ENCODE results near the gene USP30. TPM values are rescaled to one million over a fixed set of nuclear protein-coding genes. Genes with fewer than 3 reads are reported as not detected.

The USP30 gene
- total and polyA plus RNA-seq, 10 of the 15 experiments (the other 5 are each of a cell fraction or from before 2014, with no cell fraction given), result 2.1 to 16.2 (median 6.4) TPM

- TF ChIP-seq EP300 (IDR thresholded peaks at IDR 0.05; ENCODE audit: borderline replicate concordance in 1 of 2, control insufficient read depth in 1 of 2, low read depth in 2 of 2, low read length in 2 of 2) (no peak), JUNB (IDR thresholded peaks at IDR 0.05) (no peak)
Observed at GRCh38 chr12:109099431-109100020, 47.1 kb downstream of the USP30 start (continued).

DNA sequence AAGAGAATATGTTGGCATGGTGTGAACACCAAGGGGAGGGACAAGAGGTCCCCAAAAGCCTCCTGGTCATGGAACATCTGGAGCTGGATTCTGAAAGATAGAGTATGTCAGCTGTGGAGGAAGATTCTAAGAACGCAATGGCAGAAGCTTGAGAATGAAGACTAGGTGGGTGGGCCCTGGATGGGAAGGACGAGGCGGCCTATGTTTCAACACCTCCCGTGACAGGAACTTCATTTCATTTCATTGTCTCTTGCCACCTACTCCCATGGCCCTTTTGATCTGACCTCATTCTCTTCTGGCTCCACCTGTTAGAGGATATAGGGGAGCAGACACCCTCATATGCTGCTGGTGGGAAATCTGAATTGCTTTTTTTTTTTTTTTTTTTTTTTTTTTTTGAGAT, 48.4 kb downstream of the USP30 start:
- DNase-seq (ENCODE audit: low read depth, low spot score) (no peak), FAIRE-seq (no peak), ATAC-seq (no peak)
- H3K27me3 ChIP-seq (replicated peaks in 1 of 2; ENCODE audit: control insufficient read depth in 2 of 2, insufficient read depth in 2 of 2, low read length in 1 of 2), result no peaks in the 10 kb centered on the region
- no peak overlapping the region for H3K27ac ChIP-seq (ENCODE audit: control insufficient read depth, insufficient read depth)
- H2AFZ ChIP-seq (ENCODE audit: control insufficient read depth, low read depth, low read length), result no peak overlapping the region
- intact Hi-C loops (cut with micrococcal nuclease; ENCODE audit: unreplicated experiment) (no loop called here), in situ Hi-C loops (cut with MboI) (no loop called here)
- POLR2A ChIA-PET, result no interaction called here
- CTCF ChIA-PET, result interaction anchor here (1.3 to 3.5 kb wide), 2 partner anchors 8 to 11 kb away, joined by 3 to 19 read pairs; partner anchors contain the start of gene ALKBH2
- H3K36me3 ChIP-seq (ENCODE audit: control insufficient read depth in 2 of 2, insufficient read depth in 2 of 2, low read length in 1 of 2), result peaks cover 8 to 13% of the 10 kb centered on the region in 2 experiments
- no peak overlapping the region for H3K4me3 ChIP-seq
- no peak overlapping the region for H3K4me2 ChIP-seq (ENCODE audit: control insufficient read depth, insufficient read depth)
- no peak overlapping the region for H3K9ac ChIP-seq (ENCODE audit: control insufficient read depth, insufficient read depth, low read length)
- H4K20me1 ChIP-seq (ENCODE audit: control insufficient read depth, insufficient read depth), result no peaks in the 10 kb centered on the region
- BruUV-seq (replicated peaks), result no TSS peak
- WGBS (ENCODE audit: insufficient coverage, insufficient replicate concordance, low lambda C conversion rate, missing lambda C conversion rate), result 97% methylated on average over 4 of the region's 4 CpGs
- H3K79me2 ChIP-seq (ENCODE audit: control insufficient read depth, insufficient read depth, low read length), result peaks cover 15% of the 10 kb centered on the region
- SMC1A ChIA-PET (ENCODE audit: uncharacterized antibody, unreplicated experiment), result no interaction called here
- H3K4me1 ChIP-seq (ENCODE audit: control insufficient read depth, insufficient read depth, low read length), result no peaks in the 10 kb centered on the region; the same call in 1 of the 2 replicates
- no peaks in the 10 kb centered on the region for H3K9me3 ChIP-seq (replicated peaks; ENCODE audit: control insufficient read depth, insufficient read depth, low read length)
- TF ChIP-seq CREB1 (IDR thresholded peaks at IDR 0.05; ENCODE audit: low read depth) (no peak), NBN (IDR thresholded peaks at IDR 0.05) (no peak), RUNX3 (IDR thresholded peaks at IDR 0.05; ENCODE audit: low read length) (no peak), SKIL (IDR thresholded peaks at IDR 0.05; ENCODE audit: low read depth, poor library complexity, severe bottlenecking) (no peak), BACH1 (IDR thresholded peaks at IDR 0.05; ENCODE audit: borderline replicate concordance) (no peak), MTA2 (IDR thresholded peaks at IDR 0.05; ENCODE audit: low read depth) (no peak)
- RAD21 ChIA-PET (ENCODE audit: unreplicated experiment), result no interaction called here

Data from GM12878 (cell line).